Cardiac muscle cell (in vitro differentiated cells and primary cell): ENCODE measurements around the gene HNRNPLL. TPM values are rescaled to one million over a fixed set of nuclear protein-coding genes. Genes with fewer than 3 reads are reported as not detected.

Source experiments
- DNase-seq, 2 donors: peaks; one replicate each; pipeline versions ENCODE4 v3.0.0 to v3.0.0-alpha.2; 2010 to 2017; ENCODE audit warnings: low read depth in 1 of 2, low spot score in 1 of 2
- H3K27ac ChIP-seq: fragments of 200-600 bp; sonication (generic); 2 replicates; pipeline ENCODE4 v1.5.1; 2016
- H3K27me3 ChIP-seq: fragments of 200-600 bp; sonication (generic); 2 replicates; pipeline ENCODE4 v1.6.0; 2016; ENCODE audit warnings: control low read depth
- H3K36me3 ChIP-seq: fragments of 200-600 bp; sonication (generic); 2 replicates; pipeline ENCODE4 v1.5.1; 2016; ENCODE audit warnings: control low read depth
- H3K4me1 ChIP-seq: fragments of 200-600 bp; sonication (generic); 2 replicates; pipeline ENCODE4 v1.8.1; 2017; ENCODE audit warnings: low read depth, mild to moderate bottlenecking, mixed run types
- H3K4me3 ChIP-seq: fragments of 200-600 bp; sonication (generic); 2 replicates; pipeline ENCODE4 v1.5.1; 2016; ENCODE audit warnings: mild to moderate bottlenecking
- H3K9me3 ChIP-seq: fragments of 200-600 bp; sonication (generic); 2 replicates; pipeline ENCODE4 v1.5.1; 2017; ENCODE audit warnings: low read depth, mild to moderate bottlenecking, control low read depth
- polyA plus RNA-seq: library from polyadenylated mRNA; unstranded; fragments of >200 nt; fragmentation: Nextera tagmentation; extraction: Ambion mirVana; gene quantifications from 2 replicates; pipeline ENCODE4 v1.2.1, GENCODE V29; 2016
- total RNA-seq: library from RNA; depleted of rRNA; stranded (reverse); fragments of >200 nt; gene quantifications from 2 replicates; pipeline ENCODE4 v1.2.3, GENCODE V29; 2016
- TF ChIP-seq, protein P1 (sequence below): IDR thresholded peaks from 2 replicates; pipeline ENCODE4 v1.5.1; 2012; ENCODE audit warnings: low read depth, mild to moderate bottlenecking, low read length

Gene HNRNPLL
- total and polyA plus RNA-seq, 2 experiments from 2014 or later = 65.4 to 76.2 TPM

DNA sequence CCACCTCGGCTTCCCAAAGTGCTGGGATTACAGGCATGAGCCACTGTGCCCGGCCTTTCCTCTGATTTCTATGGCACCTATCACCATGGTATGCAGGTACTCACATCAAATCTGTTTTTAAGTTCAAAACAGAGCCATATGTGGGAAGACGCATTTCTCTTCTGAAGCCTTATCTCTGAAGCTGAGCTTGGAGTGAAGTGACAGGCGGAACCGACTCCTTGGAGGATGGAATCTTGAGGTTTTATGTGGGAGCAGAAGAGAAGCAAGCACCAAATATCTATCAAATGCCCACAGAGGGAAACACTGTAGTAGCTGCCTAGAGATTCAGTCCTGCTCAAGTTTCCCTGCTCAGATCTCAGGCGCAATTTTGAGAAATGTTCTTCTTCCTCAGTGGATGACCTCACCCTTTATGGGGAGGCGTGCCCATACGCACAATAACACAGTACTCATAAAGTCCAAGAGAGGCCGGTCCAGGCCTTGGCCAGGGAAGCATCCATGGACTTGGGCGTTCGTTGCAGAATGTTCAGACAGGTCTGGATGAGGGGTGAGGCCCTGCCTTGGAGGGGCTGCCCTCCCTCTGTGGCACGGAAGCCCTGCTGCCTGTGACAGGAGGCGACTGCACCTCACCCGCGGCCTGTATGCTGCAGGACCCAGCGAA lies 67.9 kb downstream of the HNRNPLL start:
- Histone ChIP-seq H3K4me1 (no peaks in the 10 kb centered on the region), H3K4me3 (no peak overlapping the region), H3K9me3 (no peaks in the 10 kb centered on the region), H3K27ac (no peak overlapping the region), H3K36me3 (no peaks in the 10 kb centered on the region), H3K27me3 (peaks cover 6% of the 10 kb centered on the region)
- no peak for DNase-seq
- TF ChIP-seq, protein P1, sequence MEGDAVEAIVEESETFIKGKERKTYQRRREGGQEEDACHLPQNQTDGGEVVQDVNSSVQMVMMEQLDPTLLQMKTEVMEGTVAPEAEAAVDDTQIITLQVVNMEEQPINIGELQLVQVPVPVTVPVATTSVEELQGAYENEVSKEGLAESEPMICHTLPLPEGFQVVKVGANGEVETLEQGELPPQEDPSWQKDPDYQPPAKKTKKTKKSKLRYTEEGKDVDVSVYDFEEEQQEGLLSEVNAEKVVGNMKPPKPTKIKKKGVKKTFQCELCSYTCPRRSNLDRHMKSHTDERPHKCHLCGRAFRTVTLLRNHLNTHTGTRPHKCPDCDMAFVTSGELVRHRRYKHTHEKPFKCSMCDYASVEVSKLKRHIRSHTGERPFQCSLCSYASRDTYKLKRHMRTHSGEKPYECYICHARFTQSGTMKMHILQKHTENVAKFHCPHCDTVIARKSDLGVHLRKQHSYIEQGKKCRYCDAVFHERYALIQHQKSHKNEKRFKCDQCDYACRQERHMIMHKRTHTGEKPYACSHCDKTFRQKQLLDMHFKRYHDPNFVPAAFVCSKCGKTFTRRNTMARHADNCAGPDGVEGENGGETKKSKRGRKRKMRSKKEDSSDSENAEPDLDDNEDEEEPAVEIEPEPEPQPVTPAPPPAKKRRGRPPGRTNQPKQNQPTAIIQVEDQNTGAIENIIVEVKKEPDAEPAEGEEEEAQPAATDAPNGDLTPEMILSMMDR = no peak

DNA sequence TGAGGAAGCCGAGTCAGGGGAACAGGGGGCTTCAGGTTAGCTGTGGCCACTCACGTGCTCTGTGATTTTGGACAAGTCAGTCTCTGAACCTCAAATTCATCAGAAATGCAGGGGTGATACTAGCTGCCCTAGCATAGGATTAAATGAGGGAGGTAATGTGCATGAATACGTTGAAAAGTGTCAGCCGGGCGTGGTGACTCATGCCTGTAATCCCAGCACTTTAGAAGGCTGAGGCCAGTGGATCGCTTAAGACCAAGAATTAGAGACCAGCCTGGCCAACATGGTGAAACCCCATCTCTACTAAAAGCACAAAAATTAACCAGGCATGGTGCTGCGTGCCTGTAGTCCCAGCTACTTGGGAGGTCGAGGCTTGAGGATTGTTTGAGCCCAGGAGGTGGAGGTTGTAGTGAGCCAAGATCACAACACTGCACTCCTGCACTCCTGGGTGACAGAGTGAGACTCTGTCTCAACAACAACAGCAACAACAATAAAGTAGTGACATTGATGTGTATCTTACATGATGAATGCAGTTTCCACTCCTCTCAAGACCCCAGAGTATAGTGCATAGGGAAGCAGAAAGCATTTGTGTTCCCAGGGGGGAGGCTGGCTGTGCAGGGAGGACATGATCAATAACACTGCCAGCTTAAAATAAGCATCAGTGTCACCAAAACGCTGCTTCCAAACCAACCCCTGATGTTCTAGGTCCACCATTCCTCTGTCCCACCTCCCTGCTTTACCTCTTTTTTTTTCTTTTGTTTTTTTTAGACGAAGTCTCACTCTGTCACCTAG lies 68.8 kb downstream of the HNRNPLL start:
- Histone ChIP-seq H3K27me3 (peaks cover 6% of the 10 kb centered on the region), H3K9me3 (no peaks in the 10 kb centered on the region), H3K4me3 (no peak overlapping the region), H3K27ac (no peak overlapping the region), H3K4me1 (no peaks in the 10 kb centered on the region), H3K36me3 (no peaks in the 10 kb centered on the region)
- TF ChIP-seq, protein P1 = no peak
- no peak for DNase-seq

DNA sequence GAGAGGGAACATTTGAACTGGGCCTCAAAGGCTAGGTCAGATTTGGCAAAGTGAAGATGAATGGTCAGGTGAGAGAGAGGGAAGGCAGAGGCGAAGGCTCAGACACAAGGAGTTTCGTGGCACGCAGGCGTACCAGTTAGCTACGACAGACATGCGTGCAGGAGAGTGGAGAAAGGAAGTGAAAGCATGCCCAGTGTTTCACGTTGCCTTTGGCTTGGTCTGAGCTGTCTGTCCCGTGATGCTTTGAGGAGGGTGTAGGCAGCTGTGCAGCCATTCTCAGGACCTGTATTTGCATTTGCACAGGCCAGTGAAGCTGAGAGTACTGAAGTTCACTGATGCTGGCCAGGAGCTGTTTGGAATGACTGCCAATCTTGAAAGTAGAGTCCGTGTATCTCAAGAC lies 69.5 kb downstream of the HNRNPLL start:
- no peaks in the 10 kb centered on the region for H3K4me1 ChIP-seq
- DNase-seq = no peak
- TF ChIP-seq, protein P1 = no peak
- H3K27ac ChIP-seq = no peak overlapping the region
- no peaks in the 10 kb centered on the region for H3K36me3 ChIP-seq
- no peaks in the 10 kb centered on the region for H3K9me3 ChIP-seq
- H3K27me3 ChIP-seq = peaks cover 6% of the 10 kb centered on the region
- H3K4me3 ChIP-seq = no peak overlapping the region

DNA sequence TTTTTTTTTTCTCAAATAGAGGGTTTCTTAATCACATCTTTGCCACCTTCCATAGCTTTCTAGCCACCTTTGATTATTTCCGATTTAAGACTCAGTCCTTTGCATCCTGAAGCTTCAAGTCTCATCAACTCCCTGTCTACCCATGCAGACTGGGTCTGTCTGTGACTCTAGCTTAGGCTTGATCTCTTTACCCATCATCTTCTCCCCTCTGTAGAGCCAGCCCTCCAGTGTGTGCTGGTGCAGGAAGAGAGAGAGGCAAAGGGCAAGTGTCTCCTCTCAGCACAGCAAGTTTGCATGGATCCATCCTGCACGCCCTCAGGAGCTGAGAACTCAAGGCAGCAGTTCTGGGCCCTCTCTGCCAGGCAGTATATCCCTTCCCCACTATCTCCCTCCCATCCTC lies 70.4 kb downstream of the HNRNPLL start:
- Histone ChIP-seq H3K27me3 (peaks cover 6% of the 10 kb centered on the region), H3K4me3 (no peak overlapping the region), H3K9me3 (no peaks in the 10 kb centered on the region), H3K4me1 (no peaks in the 10 kb centered on the region), H3K27ac (no peak overlapping the region), H3K36me3 (no peaks in the 10 kb centered on the region)
- no peak for DNase-seq
- TF ChIP-seq, protein P1 = no peak

DNA sequence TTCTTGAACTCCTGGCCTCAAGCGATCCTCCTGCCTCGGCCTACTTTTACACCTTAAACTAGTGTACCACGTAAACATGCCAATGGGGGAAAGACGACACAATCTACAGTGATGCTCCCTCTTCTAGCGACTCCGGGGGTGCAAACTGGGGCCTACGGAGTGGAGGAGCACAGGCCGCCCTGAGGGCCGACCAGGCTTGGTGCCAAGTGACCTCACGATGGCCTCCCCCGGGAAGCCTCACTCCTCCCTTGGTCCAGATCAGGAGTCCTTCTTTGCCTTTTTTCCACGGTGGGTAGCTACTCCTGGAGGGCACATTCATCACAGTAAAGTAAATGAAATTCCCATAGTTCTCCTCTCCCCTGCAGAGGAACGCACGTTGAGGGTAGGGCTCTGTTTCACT lies 73.5 kb downstream of the HNRNPLL start:
- Histone ChIP-seq H3K4me3 (no peak overlapping the region), H3K36me3 (no peaks in the 10 kb centered on the region), H3K27ac (no peak overlapping the region), H3K9me3 (no peaks in the 10 kb centered on the region), H3K27me3 (no peaks in the 10 kb centered on the region), H3K4me1 (no peaks in the 10 kb centered on the region)
- TF ChIP-seq, protein P1 = no peak
- no peak for DNase-seq
